ENCODE results near the gene CHRNB1. TPM values are rescaled to one million over a fixed set of nuclear protein-coding genes. Genes with fewer than 3 reads are reported as not detected.
"Not testable (repeated sequence)": the region's sequence is repeated elsewhere in the genome, so short reads cannot be mapped to it uniquely, and the experiment has no call there.

CHRNB1 gene
- total and polyA plus RNA-seq, 2 donors from 2014 or later = 11.9 to 19.3 TPM

GRCh38 chr17:7467498-7467897 lies 22.6 kb downstream of the CHRNB1 start:
- TF ChIP-seq CTCF (IDR thresholded peaks at IDR 0.05; ENCODE audit: borderline replicate concordance, extremely low read depth, insufficient read depth) = no peak
- Histone ChIP-seq H3K4me3 (ENCODE audit: low read length in 3 of 3) (no peak overlapping the region), H3K9me3 (ENCODE audit: control insufficient read depth in 2 of 3, insufficient read depth in 1 of 3, low read length in 3 of 3) (no peaks in the 10 kb centered on the region), H3K36me3 (ENCODE audit: control insufficient read depth in 2 of 3, insufficient read depth in 3 of 3, low read length in 3 of 3) (peaks cover 0 to 9% (median 5%) of the 10 kb centered on the region in 3 donors), H3K4me1 (ENCODE audit: control insufficient read depth in 2 of 3, insufficient read depth in 2 of 3, low read depth in 1 of 3, low read length in 3 of 3) (peaks cover 0 to 6% (median 4%) of the 10 kb centered on the region in 3 donors), H3K27me3 (ENCODE audit: control insufficient read depth, insufficient read depth, low read length) (no peaks in the 10 kb centered on the region), H3K9ac (ENCODE audit: low read length in 3 of 3) (no peak overlapping the region), H3K27ac (ENCODE audit: low read depth in 2 of 2, low read length in 2 of 2) (peak overlapping the region; percentile 55 to 65)
- no peak for DNase-seq
- intact Hi-C loops (cut with DNase I) = no loop called here
- no peak for FAIRE-seq

DNA sequence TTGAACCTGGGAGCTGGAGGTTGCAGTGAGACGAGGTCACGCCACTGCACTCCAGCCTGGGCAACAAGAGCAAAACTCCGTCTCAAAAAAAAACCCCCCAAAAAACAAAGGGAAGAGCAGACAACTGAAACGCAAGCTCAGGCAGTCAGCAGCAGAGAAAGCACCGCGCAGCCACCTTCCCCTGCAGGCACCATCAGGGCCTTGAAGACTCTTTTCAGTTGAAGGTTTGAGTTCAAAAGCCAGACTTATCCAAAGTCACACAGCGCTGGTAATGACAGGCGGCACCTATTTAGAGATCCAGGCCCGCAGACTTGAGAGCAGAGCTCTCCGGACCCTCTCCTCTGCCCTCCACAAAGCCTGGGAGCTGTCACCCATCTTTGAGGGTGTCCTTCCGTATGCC lies 23.4 kb downstream of the CHRNB1 start:
- H3K27ac ChIP-seq (ENCODE audit: low read depth in 2 of 2, low read length in 2 of 2) = no peak overlapping the region
- intact Hi-C loops (cut with DNase I) = no loop called here
- H3K36me3 ChIP-seq (ENCODE audit: control insufficient read depth in 2 of 3, insufficient read depth in 3 of 3, low read length in 3 of 3) = peaks cover 0 to 6% (median 5%) of the 10 kb centered on the region in 3 donors
- H3K9ac ChIP-seq (ENCODE audit: low read length in 3 of 3) = no peak overlapping the region
- H3K4me1 ChIP-seq (ENCODE audit: control insufficient read depth in 2 of 3, insufficient read depth in 2 of 3, low read depth in 1 of 3, low read length in 3 of 3) = peaks cover 0 to 6% (median 4%) of the 10 kb centered on the region in 3 donors
- no peak for TF ChIP-seq CTCF (IDR thresholded peaks at IDR 0.05; ENCODE audit: borderline replicate concordance, extremely low read depth, insufficient read depth)
- H3K9me3 ChIP-seq (ENCODE audit: control insufficient read depth in 2 of 3, insufficient read depth in 1 of 3, low read length in 3 of 3) = no peaks in the 10 kb centered on the region
- H3K4me3 ChIP-seq (ENCODE audit: low read length in 3 of 3) = no peak overlapping the region
- H3K27me3 ChIP-seq (ENCODE audit: control insufficient read depth, insufficient read depth, low read length) = no peaks in the 10 kb centered on the region
- no peak for DNase-seq
- FAIRE-seq = no peak

DNA sequence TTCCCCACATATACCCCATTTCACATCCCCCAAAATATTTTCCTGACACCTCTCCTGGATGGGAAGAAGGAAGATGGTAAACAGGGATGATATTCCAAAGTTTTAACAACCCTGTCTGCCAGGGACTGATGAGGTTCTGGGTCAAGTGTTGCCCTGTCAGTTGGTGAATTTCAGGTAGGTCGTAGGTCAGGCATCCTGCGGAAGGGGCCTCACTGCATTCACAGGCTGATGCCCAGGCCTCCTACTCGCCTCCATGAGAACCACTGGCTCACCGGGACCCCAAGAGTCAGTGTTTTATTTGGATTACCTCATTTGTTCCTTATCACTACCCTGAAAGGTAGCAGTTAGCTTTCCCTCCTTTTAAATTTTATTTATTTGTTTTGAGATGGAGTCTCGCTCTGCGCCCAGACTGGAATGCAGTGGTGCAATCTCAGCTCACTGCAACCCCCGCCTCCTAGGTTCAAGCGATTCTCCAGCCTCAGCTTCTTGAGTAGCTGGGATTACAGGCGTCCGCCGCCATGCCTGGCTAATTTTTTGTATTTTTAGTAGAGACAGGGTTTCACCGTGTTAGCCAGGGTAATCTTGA lies 24.0 kb downstream of the CHRNB1 start:
- H3K36me3 ChIP-seq (ENCODE audit: control insufficient read depth in 2 of 3, insufficient read depth in 3 of 3, low read length in 3 of 3) = peaks cover 0 to 5% (median 2%) of the 10 kb centered on the region in 3 donors
- no peaks in the 10 kb centered on the region for H3K27me3 ChIP-seq (ENCODE audit: control insufficient read depth, insufficient read depth, low read length)
- H3K9ac ChIP-seq (ENCODE audit: low read length in 3 of 3) = no peak overlapping the region
- H3K9me3 ChIP-seq (ENCODE audit: control insufficient read depth in 2 of 3, insufficient read depth in 1 of 3, low read length in 3 of 3) = no peaks in the 10 kb centered on the region
- intact Hi-C loops (cut with DNase I) = no loop called here
- TF ChIP-seq CTCF (IDR thresholded peaks at IDR 0.05; ENCODE audit: borderline replicate concordance, extremely low read depth, insufficient read depth) = no peak
- no peak overlapping the region for H3K4me3 ChIP-seq (ENCODE audit: low read length in 3 of 3)
- FAIRE-seq (no peak), DNase-seq (peak; percentile 43 to 83 (median 69))
- no peak overlapping the region for H3K27ac ChIP-seq (ENCODE audit: low read depth in 2 of 2, low read length in 2 of 2)
- H3K4me1 ChIP-seq (ENCODE audit: control insufficient read depth in 2 of 3, insufficient read depth in 2 of 3, low read depth in 1 of 3, low read length in 3 of 3) = peaks cover 0 to 6% (median 4%) of the 10 kb centered on the region in 3 donors

GRCh38 chr17:7469843-7470242 lies 25.0 kb downstream of the CHRNB1 start:
- H3K4me3 ChIP-seq (ENCODE audit: low read length in 3 of 3); intact Hi-C loops (cut with DNase I); FAIRE-seq; H3K9me3 ChIP-seq (ENCODE audit: control insufficient read depth in 2 of 3, insufficient read depth in 1 of 3, low read length in 3 of 3); H3K36me3 ChIP-seq (ENCODE audit: control insufficient read depth in 2 of 3, insufficient read depth in 3 of 3, low read length in 3 of 3); H3K27me3 ChIP-seq (ENCODE audit: control insufficient read depth, insufficient read depth, low read length); H3K27ac ChIP-seq (ENCODE audit: low read depth in 2 of 2, low read length in 2 of 2); H3K9ac ChIP-seq (ENCODE audit: low read length in 3 of 3); H3K4me1 ChIP-seq (ENCODE audit: control insufficient read depth in 2 of 3, insufficient read depth in 2 of 3, low read depth in 1 of 3, low read length in 3 of 3): not testable (repeated sequence)
- DNase-seq = peak in 1 of 5 donors; percentile 23

DNA sequence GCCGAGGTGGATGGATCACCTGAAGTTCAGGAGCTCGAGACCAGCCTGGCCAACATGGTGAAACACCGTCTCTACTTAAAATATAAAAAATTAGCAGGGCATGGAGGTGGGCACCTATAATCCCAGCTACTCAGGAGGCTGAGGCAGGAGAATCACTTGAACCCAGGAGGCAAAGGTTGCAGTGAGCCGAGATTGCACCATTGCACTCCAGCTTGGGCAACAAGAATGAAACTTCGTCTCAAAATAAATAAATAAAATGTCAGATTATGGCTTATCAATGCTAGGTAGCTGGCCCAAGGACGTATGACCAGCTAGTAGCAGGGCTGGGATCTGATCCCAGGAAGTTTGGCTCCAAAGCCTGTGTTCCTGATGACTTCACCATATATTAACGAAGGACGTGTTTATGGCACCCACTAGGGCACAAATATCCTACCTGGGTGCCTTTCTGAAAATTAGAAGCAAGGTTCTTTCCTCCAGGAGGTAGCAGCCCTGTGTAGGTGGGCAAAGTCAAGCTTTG lies 25.7 kb downstream of the CHRNB1 start:
- H3K9me3 ChIP-seq (ENCODE audit: control insufficient read depth in 2 of 3, insufficient read depth in 1 of 3, low read length in 3 of 3); H3K9ac ChIP-seq (ENCODE audit: low read length in 3 of 3); H3K36me3 ChIP-seq (ENCODE audit: control insufficient read depth in 2 of 3, insufficient read depth in 3 of 3, low read length in 3 of 3); H3K4me1 ChIP-seq (ENCODE audit: control insufficient read depth in 2 of 3, insufficient read depth in 2 of 3, low read depth in 1 of 3, low read length in 3 of 3); FAIRE-seq; H3K27ac ChIP-seq (ENCODE audit: low read depth in 2 of 2, low read length in 2 of 2); H3K4me3 ChIP-seq (ENCODE audit: low read length in 3 of 3); intact Hi-C loops (cut with DNase I); H3K27me3 ChIP-seq (ENCODE audit: control insufficient read depth, insufficient read depth, low read length): not testable (repeated sequence)
- DNase-seq = peak in 1 of 5 donors; percentile 8

All from kidney (tissue), 14 donors.